NB4 (cell line): ENCODE data around the gene CCS.
A peak's percentile ranks its signal among the peaks of the same experiment; 100 is the strongest.

Experiments
- DNase-seq: peaks from one replicate; pipeline ENCODE4 v3.0.0; 2010; ENCODE audit warnings: low read depth
- H3K4me3 ChIP-seq: one replicate; pipeline ENCODE4 v1.5.1; 2011; ENCODE audit warnings: mild to moderate bottlenecking, low read depth, low read length, moderate library complexity
- MAX ChIP-seq: IDR thresholded peaks from 2 replicates; pipeline ENCODE4 v1.6.1; 2011; ENCODE audit warnings: low read depth, low read length
- MYC ChIP-seq: IDR thresholded peaks from 2 replicates; pipeline ENCODE4 v1.6.1; 2011; ENCODE audit warnings: low read depth, low read length
- POLR2A ChIP-seq: IDR thresholded peaks from 2 replicates; pipeline ENCODE4 v1.6.1; 2011; ENCODE audit warnings: mild to moderate bottlenecking; ENCODE audit not compliant: insufficient read length; ENCODE audit errors: extremely low read depth
- TF ChIP-seq, protein P1 (sequence below): IDR thresholded peaks from one replicate; pipeline ENCODE4 v1.5.1; 2012; ENCODE audit warnings: low read depth, low read length

CCS gene

DNA sequence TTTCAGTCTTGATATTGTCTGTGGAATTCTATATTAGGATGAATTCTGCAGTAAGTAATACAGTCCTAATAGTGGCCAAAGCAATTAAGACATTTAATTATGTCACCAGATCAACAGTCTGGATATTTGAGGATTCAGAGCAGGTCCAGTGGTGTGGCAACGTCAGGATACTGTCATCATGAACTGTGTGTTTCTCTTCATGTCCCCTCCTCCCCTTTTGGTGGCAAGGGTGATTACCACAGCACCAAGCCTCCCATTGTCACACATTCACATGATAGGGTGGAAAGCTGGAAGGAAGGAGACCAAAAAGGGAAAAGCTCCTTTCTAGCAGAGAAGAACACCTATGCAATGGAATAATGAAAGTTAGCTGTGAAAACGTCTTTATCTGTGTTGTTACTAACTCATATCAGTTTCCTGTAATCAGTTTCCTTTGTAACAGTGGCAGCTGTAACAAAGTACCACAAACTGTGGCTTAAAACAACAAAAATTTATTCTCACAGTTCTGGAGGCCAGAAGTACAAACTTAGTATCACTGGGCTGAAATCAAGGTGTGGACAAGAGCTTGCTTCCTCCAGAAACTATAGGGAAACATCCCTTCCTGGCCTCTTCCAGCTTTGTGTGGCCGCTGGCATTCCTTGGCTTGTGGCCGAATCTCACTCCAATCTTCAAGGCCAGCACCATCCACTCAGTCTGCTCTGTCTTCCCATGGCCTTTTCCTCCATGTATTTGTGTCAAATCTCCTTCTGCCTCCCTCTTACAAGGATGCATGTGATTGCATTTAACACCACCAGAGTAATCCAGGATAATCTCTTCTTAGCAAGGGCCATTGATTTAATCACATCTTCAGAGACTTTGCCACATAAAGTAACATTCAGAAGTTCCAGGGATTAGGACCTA lies 17.0 kb downstream of the CCS start:
- no peak for DNase-seq
- H3K4me3 ChIP-seq, result no peak overlapping the region
- TF ChIP-seq, protein P1, sequence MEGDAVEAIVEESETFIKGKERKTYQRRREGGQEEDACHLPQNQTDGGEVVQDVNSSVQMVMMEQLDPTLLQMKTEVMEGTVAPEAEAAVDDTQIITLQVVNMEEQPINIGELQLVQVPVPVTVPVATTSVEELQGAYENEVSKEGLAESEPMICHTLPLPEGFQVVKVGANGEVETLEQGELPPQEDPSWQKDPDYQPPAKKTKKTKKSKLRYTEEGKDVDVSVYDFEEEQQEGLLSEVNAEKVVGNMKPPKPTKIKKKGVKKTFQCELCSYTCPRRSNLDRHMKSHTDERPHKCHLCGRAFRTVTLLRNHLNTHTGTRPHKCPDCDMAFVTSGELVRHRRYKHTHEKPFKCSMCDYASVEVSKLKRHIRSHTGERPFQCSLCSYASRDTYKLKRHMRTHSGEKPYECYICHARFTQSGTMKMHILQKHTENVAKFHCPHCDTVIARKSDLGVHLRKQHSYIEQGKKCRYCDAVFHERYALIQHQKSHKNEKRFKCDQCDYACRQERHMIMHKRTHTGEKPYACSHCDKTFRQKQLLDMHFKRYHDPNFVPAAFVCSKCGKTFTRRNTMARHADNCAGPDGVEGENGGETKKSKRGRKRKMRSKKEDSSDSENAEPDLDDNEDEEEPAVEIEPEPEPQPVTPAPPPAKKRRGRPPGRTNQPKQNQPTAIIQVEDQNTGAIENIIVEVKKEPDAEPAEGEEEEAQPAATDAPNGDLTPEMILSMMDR, result no peak

DNA sequence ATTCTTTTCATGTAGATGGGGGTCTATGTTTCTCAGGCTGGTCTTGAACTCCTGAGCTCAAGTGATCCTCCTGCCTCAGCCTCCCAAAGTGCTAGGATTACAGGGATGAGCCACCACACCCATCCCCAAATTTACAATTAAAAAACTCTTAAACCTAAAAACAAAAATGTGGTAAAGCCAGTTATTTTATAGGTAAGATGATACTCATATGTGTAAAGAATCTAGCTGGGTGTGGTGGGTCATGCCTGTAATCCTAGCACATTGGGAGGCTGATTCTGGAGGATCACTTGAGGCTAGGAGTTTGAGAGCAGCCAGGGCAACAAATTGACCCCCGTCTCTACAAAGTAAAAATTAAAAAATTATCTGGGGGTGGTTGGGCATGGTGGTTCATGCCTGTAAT lies 19.5 kb downstream of the CCS start:
- DNase-seq, result no peak
- H3K4me3 ChIP-seq, result no peak overlapping the region
- TF ChIP-seq MYC (no peak), POLR2A (no peak), MAX (no peak)
- TF ChIP-seq, protein P1, result no peak

GRCh38 chr11:66614073-66614472 lies 21.1 kb downstream of the CCS start:
- TF ChIP-seq POLR2A (no peak), MYC (no peak), MAX (no peak)
- TF ChIP-seq, protein P1, result no peak
- DNase-seq, result no peak

DNA sequence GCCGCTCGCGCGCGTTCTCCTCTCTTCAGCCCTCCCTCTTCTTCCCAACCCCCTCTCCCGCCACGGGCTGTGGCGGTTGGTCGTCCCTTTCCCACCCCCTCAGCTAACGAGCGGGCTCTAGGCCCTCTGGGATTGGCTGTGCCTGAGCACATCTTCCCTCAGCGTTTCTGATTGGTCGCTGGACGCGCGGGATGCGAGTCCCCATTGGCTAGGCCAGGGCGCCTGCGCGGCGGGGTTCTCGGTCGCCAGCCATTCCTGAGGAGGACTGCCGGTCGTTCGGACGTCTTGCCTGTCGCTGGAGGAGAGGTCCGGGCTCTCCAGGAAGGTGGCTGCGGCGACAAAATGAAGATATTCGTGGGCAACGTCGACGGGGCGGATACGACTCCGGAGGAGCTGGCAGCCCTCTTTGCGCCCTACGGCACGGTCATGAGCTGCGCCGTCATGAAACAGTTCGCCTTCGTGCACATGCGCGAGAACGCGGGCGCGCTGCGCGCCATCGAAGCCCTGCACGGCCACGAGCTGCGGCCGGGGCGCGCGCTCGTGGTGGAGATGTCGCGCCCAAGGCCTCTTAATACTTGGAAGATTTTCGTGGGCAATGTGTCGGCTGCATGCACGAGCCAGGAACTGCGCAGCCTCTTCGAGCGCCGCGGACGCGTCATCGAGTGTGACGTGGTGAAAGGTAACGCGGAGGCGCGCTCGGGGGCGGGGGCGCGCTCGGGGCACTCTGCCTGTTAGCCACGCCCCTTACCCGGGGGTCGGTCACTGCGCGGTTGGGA lies 23.6 kb downstream of the CCS start, which contains the start of gene RBM14:
Gene RBM14, plus strand, starts transcription at position 252 of the 776 bp plus-strand sequence. Its CDS starts 91 bp downstream, at position 343.
- DNase-seq, result peak; percentile 100
- TF ChIP-seq MAX (peak; percentile 69), MYC (peak; percentile 82), POLR2A (peak; percentile 100)
- TF ChIP-seq, protein P1, result no peak
- H3K4me3 ChIP-seq, result peak within 1 kb of the TSS; percentile 89

More at GRCh38 chr11:66614073-66614472, 21.1 kb downstream of the CCS start:
- no peak overlapping the region for H3K4me3 ChIP-seq

- H3K4me3 ChIP-seq, result peak overlapping the region; percentile 89
- TF ChIP-seq POLR2A (no peak), MAX (no peak)
- TF ChIP-seq, protein P1, result no peak
- no peak for DNase-seq
Measured at GRCh38 chr11:66617155-66617834, 24.3 kb downstream of the CCS start.
